Uterus (tissue), 2 donors: ENCODE measurements around the gene P2RX7.

Source experiments
- CTCF ChIP-seq, 4 experiments: fragments of 200-600 bp in 2 of 4; fragments of 450-650 bp in 2 of 4; sonication (generic) in 2 of 4; IDR thresholded peaks; one replicate each; pipeline ENCODE4 v1.5.1; 2016 to 2019; ENCODE audit warnings: antibody characterized with exemption in 4 of 4, mild to moderate bottlenecking in 2 of 4, moderate library complexity in 1 of 4
- POLR2A ChIP-seq, 2 donors: fragments of 450-650 bp; IDR thresholded peaks; one replicate each; pipeline ENCODE4 v1.6.1; 2016; ENCODE audit warnings: antibody characterized with exemption in 2 of 2, mild to moderate bottlenecking in 1 of 2, moderate library complexity in 1 of 2

GRCh38 chr12:121218588-121219352, 86.1 kb downstream of the P2RX7 start:
- no peak for TF ChIP-seq CTCF (IDR thresholded peaks at IDR 0.05)
- no peak for TF ChIP-seq POLR2A (IDR thresholded peaks at IDR 0.05)
